BJ (cell line): ENCODE results near the gene FUNDC2. TPM values are rescaled to one million over a fixed set of nuclear protein-coding genes. Genes with fewer than 3 reads are reported as not detected.

ENCODE experiments used
- CTCF ChIA-PET: fragments of 350-600 bp; formaldehyde crosslinking; extraction: SDS; loops from one replicate; lab custom pipeline; 2021; ENCODE audit warnings: antibody characterized with exemption, inconsistent platforms; lab: Yijun Ruan, JAX
- POLR2A ChIA-PET: fragments of 300-600 bp; sonication (Branson Sonifier 250); formaldehyde crosslinking; extraction: SDS; loops from one replicate; lab custom pipeline; 2021; ENCODE audit warnings: antibody characterized with exemption; lab: Charles Lee
- DNase-seq: peaks from one replicate; pipeline ENCODE4 v3.0.0-alpha.2; 2011; ENCODE audit warnings: low read depth
- H3K27me3 ChIP-seq: 2 replicates; pipeline ENCODE4 v1.6.0; 2011; ENCODE audit warnings: low read length; ENCODE audit not compliant: control insufficient read depth, insufficient read depth
- H3K36me3 ChIP-seq: 2 replicates; pipeline ENCODE4 v1.5.1; 2011; ENCODE audit warnings: low read length; ENCODE audit not compliant: control insufficient read depth, insufficient read depth
- H3K4me3 ChIP-seq: 2 replicates; pipeline ENCODE4 v1.5.1; 2011; ENCODE audit warnings: low read depth, mild to moderate bottlenecking, control low read depth, low read length
- polyA plus RNA-seq: library from polyadenylated mRNA; depleted of rRNA; stranded (reverse); fragments of >200 nt; gene quantifications from 2 replicates; pipeline ENCODE4 v1.2.3, GENCODE V29; 2011
- TF ChIP-seq, protein P1 (sequence below): IDR thresholded peaks from 2 replicates; pipeline ENCODE4 v1.5.1; 2011; ENCODE audit warnings: low read depth, mild to moderate bottlenecking, control low read depth, inconsistent platforms, low read length, moderate library complexity; ENCODE audit not compliant: insufficient read depth

Gene FUNDC2
- polyA plus RNA-seq, 1 experiment, result 65.2 TPM

DNA sequence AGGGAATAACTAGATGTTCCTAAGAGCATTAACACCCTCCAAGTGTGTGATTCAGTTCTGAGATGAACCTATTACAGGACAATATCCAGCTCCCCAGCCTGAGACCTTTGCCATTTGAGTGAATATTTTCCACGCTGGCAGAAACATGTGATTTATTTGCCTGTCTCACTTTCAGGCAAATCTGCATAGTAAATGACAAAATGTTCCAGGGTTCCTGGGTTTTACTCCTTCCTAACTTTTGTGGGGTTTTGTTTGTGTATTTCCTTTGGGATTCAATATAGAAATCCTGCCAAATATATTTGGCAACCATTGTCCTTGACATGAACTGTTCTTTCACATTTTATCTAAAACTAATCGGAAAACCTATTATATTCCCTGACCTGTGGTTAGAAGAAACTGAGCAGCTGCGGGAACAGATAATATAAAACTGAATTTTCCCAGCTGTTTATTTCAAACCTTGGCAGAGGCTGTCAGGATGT is 16.6 kb upstream of the FUNDC2 start:
- DNase-seq, result no peak
- H3K27me3 ChIP-seq, result no peaks in the 10 kb centered on the region
- TF ChIP-seq, protein P1, sequence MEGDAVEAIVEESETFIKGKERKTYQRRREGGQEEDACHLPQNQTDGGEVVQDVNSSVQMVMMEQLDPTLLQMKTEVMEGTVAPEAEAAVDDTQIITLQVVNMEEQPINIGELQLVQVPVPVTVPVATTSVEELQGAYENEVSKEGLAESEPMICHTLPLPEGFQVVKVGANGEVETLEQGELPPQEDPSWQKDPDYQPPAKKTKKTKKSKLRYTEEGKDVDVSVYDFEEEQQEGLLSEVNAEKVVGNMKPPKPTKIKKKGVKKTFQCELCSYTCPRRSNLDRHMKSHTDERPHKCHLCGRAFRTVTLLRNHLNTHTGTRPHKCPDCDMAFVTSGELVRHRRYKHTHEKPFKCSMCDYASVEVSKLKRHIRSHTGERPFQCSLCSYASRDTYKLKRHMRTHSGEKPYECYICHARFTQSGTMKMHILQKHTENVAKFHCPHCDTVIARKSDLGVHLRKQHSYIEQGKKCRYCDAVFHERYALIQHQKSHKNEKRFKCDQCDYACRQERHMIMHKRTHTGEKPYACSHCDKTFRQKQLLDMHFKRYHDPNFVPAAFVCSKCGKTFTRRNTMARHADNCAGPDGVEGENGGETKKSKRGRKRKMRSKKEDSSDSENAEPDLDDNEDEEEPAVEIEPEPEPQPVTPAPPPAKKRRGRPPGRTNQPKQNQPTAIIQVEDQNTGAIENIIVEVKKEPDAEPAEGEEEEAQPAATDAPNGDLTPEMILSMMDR, result no peak
- ChIA-PET CTCF (no interaction called here), POLR2A (no interaction called here)
- no peaks in the 10 kb centered on the region for H3K36me3 ChIP-seq
- no peak overlapping the region for H3K4me3 ChIP-seq

DNA sequence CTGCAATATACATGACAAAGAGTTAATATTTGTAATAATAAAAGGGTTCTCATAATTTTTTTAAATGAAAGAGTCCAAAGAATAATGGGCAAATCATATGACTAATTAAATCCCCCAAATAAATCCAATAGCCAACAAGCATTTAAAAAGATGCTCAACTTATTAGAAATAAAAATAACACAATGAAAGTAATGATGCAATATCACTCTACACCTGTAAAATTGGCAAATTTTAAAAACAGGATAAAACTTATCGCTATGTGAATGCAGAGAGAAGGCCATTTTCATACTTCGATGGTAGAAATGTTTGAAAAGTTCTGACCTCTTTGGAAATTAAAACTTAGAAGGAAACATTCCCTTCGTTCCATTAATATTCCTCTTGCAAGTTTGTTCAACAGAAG is 6.1 kb upstream of the FUNDC2 start:
- TF ChIP-seq, protein P1, result no peak
- H3K4me3 ChIP-seq, result no peak overlapping the region
- DNase-seq, result no peak
- H3K36me3 ChIP-seq, result no peaks in the 10 kb centered on the region
- ChIA-PET CTCF (no interaction called here), POLR2A (no interaction called here)
- H3K27me3 ChIP-seq, result no peaks in the 10 kb centered on the region

DNA sequence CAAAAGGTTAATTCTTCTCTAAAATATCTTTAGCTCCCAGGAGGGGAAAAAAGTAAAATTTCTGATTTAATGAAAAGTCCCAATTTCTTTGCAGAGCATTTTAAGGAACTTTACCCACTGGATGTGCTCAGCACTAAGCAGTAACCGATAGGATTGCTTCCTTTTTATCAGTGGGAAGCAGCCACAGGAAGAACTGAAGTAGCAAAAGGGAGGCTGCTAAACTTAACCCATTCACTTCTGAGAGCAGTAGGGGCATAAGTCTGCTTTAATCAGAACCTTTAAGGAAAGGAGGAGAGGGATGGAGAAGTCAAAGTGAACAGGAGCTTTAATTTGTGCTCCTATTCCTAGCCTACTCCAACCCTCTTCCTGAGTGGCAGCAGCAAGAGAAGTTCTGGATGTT is 4.1 kb upstream of the FUNDC2 start, which contains the start of gene F8:
F8 (minus strand) TSS at position 139 of the 400 bp plus-strand sequence. CDS start 171 bp downstream, outside the sequence.
- no peak for DNase-seq
- TF ChIP-seq, protein P1, result no peak
- CTCF ChIA-PET, result no interaction called here
- POLR2A ChIA-PET, result no interaction called here
- Histone ChIP-seq H3K36me3 (no peaks in the 10 kb centered on the region), H3K27me3 (no peaks in the 10 kb centered on the region), H3K4me3 (no peak within 1 kb of the TSS)

DNA sequence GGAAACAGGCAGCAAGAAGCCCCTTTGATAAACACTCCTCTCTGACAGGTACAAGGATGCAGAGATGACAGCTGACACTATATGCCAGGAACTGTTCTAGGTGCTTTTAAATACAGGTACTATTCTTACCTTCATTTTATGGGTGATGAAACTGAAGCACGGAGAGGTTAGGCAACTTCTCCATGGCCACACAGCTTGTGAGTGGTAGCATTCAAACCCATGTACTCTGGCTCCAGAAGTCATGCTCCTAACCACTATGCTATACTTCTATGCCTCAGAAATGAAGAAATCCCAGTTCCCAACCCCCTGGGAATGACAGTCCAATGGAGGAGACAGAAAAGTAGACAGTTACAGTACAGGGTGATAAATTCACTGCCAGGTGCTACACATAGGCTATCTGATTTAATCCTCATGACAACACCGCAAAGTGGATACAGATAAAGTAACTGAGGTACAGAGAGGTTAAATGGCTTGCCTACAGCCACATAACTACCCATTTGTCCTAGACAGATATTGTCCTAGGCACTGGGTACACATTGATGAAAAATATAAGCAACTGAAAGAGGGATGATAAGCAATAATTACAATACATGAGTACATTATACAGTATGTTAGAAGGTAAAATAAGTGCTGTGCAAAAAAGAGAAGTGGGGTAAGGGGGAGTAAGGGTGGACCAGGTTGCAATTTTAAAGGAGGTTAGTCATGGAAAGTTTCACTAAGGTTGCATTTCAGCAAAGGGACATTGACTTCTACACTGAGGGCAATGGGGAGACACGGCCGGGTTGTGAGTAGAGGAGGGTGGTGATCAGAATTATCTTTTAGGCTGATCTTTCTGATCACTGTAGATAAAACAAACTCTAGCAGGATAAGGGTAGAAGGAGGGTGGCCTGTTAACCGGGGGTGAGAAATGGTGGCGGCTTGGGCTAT is 2.5 kb upstream of the FUNDC2 start:
- Histone ChIP-seq H3K36me3 (no peaks in the 10 kb centered on the region), H3K4me3 (no peak overlapping the region), H3K27me3 (no peaks in the 10 kb centered on the region)
- DNase-seq, result no peak
- TF ChIP-seq, protein P1, result no peak
- CTCF ChIA-PET, result no interaction called here
- POLR2A ChIA-PET, result no interaction called here

DNA sequence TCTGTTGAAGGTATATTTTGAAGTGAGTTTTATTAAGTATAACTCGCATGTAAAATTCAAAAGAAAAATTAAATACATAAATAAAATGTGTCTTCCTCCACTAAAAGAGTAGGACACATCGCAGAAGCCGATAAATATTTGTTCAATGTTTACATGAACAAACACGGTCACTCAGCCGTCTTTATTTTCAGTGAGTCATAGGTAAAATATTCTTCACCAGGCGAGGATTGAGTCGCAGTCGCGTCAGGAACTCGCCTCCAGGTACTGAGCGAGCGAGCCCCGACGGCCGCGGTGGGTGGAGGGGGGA is 271 bp upstream of the FUNDC2 start:
- H3K36me3 ChIP-seq, result no peaks in the 10 kb centered on the region
- ChIA-PET CTCF (no interaction called here), POLR2A (interaction anchor here (0.6 kb wide), 1 partner anchor 426 kb away, joined by 3 read pairs; no protein-coding TSS in a partner anchor)
- TF ChIP-seq, protein P1, result no peak
- peak overlapping the region; percentile 70 for H3K4me3 ChIP-seq
- no peak for DNase-seq
- H3K27me3 ChIP-seq, result no peaks in the 10 kb centered on the region
